ENCODE measurements around the gene COL18A1. TPM values are rescaled to one million over a fixed set of nuclear protein-coding genes. Genes with fewer than 3 reads are reported as not detected.

COL18A1 gene
- total RNA-seq = 100 to 1,000 TPM in 1 of 8 experiments, 1 to 10 TPM in 7; 1.6 to 341 (median 7.1) TPM

GRCh38 chr21:45404730-45405270 lies at the start of gene COL18A1:
TSS of gene COL18A1 (plus strand) at chr21:45405165. CDS start at chr21:45405231, 66 bp downstream.
- ATAC-seq (replicated peaks in 6 of 8) = peak; percentile 50 to 83 (median 64)
- H3K4me1 ChIP-seq (replicated peaks in 1 of 2) = peaks cover 30 to 46% of the 10 kb centered on the region in 2 donors
- peak within 1 kb of the TSS; percentile 45 to 64 (median 52) for H3K4me3 ChIP-seq
- in situ Hi-C loops (cut with MboI; ENCODE audit: low pct_unique_long_range_greater_than_20kb in 2 of 9, low sequenced_read_pairs in 9 of 9, unreplicated experiment in 9 of 9) = no loop called here
- no CpG with 5 or more reads among the region's 69 CpGs for WGBS, 10 experiments
- H3K27ac ChIP-seq = peak within 1 kb of the TSS in 1 of 2 donors; percentile 64

- Histone ChIP-seq H3K27ac (no peak overlapping the region), H3K4me1 (replicated peaks in 1 of 2) (peaks cover 44 to 48% of the 10 kb centered on the region in 2 donors), H3K4me3 (no peak overlapping the region)
- in situ Hi-C loops (cut with MboI; ENCODE audit: low pct_unique_long_range_greater_than_20kb in 2 of 9, low sequenced_read_pairs in 9 of 9, unreplicated experiment in 9 of 9) = no loop called here
- no peak for ATAC-seq (replicated peaks in 6 of 8)
- 54 to 100% (median 68%) methylated on average over 1 to 13 of the region's 14 CpGs; no CpG with 5 or more reads in 4 of the 10 experiments for WGBS, 10 experiments
Measured at GRCh38 chr21:45355573-45355972, 49.4 kb upstream of the COL18A1 start.

- H3K27ac ChIP-seq = no peak overlapping the region
- 67 to 100% (median 91%) methylated on average over 1 to 6 of the region's 10 CpGs; no CpG with 5 or more reads in 1 of the 10 experiments for WGBS, 10 experiments
- in situ Hi-C loops (cut with MboI; ENCODE audit: low pct_unique_long_range_greater_than_20kb in 2 of 9, low sequenced_read_pairs in 9 of 9, unreplicated experiment in 9 of 9) = no loop called here
- H3K4me1 ChIP-seq (replicated peaks in 1 of 2) = peaks cover 42 to 48% of the 10 kb centered on the region in 2 donors
- H3K4me3 ChIP-seq = no peak overlapping the region
- no peak for ATAC-seq (replicated peaks in 6 of 8)
Measured at GRCh38 chr21:45356251-45356650, 48.7 kb upstream of the COL18A1 start.

GRCh38 chr21:45356653-45357435 lies 48.1 kb upstream of the COL18A1 start:
- WGBS, 10 experiments = 20 to 88% (median 64%) methylated on average over 2 to 11 of the region's 20 CpGs
- Histone ChIP-seq H3K4me1 (replicated peaks in 1 of 2) (peaks cover 42 to 48% of the 10 kb centered on the region in 2 donors), H3K27ac (no peak overlapping the region), H3K4me3 (no peak overlapping the region)
- in situ Hi-C loops (cut with MboI; ENCODE audit: low pct_unique_long_range_greater_than_20kb in 2 of 9, low sequenced_read_pairs in 9 of 9, unreplicated experiment in 9 of 9) = no loop called here
- ATAC-seq (replicated peaks in 6 of 8) = no peak

- WGBS, 10 experiments = 22 to 100% (median 75%) methylated on average over 2 to 23 of the region's 41 CpGs; no CpG with 5 or more reads in 1 of the 10 experiments
- H3K4me1 ChIP-seq (replicated peaks in 1 of 2) = peaks cover 43 to 47% of the 10 kb centered on the region in 2 donors
- no peak overlapping the region for H3K4me3 ChIP-seq
- in situ Hi-C loops (cut with MboI; ENCODE audit: low pct_unique_long_range_greater_than_20kb in 2 of 9, low sequenced_read_pairs in 9 of 9, unreplicated experiment in 9 of 9) = no loop called here
- no peak overlapping the region for H3K27ac ChIP-seq
- peak in 1 of 8 experiments; percentile 73 for ATAC-seq (replicated peaks in 6 of 8)
Measured at GRCh38 chr21:45357436-45358260, 47.3 kb upstream of the COL18A1 start.

- Histone ChIP-seq H3K4me3 (no peak overlapping the region), H3K4me1 (replicated peaks in 1 of 2) (peaks cover 39 to 47% of the 10 kb centered on the region in 2 donors), H3K27ac (no peak overlapping the region)
- no peak for ATAC-seq (replicated peaks in 6 of 8)
- 60 to 100% (median 91%) methylated on average over 1 to 11 of the region's 15 CpGs; no CpG with 5 or more reads in 6 of the 10 experiments for WGBS, 10 experiments
- in situ Hi-C loops (cut with MboI; ENCODE audit: low pct_unique_long_range_greater_than_20kb in 2 of 9, low sequenced_read_pairs in 9 of 9, unreplicated experiment in 9 of 9) = no loop called here
Measured at GRCh38 chr21:45358261-45358670, 46.7 kb upstream of the COL18A1 start.

GRCh38 chr21:45358711-45359310 lies 46.2 kb upstream of the COL18A1 start:
- Histone ChIP-seq H3K4me3 (no peak overlapping the region), H3K4me1 (replicated peaks in 1 of 2) (peaks cover 40 to 49% of the 10 kb centered on the region in 2 donors), H3K27ac (no peak overlapping the region)
- ATAC-seq (replicated peaks in 6 of 8) = no peak
- 100% methylated on average over 1 of the region's 13 CpGs; no CpG with 5 or more reads in 9 of the 10 experiments for WGBS, 10 experiments
- in situ Hi-C loops (cut with MboI; ENCODE audit: low pct_unique_long_range_greater_than_20kb in 2 of 9, low sequenced_read_pairs in 9 of 9, unreplicated experiment in 9 of 9) = no loop called here

GRCh38 chr21:45359451-45360217 lies 45.3 kb upstream of the COL18A1 start:
- 40% methylated on average over 3 of the region's 26 CpGs; no CpG with 5 or more reads in 9 of the 10 experiments for WGBS, 10 experiments
- Histone ChIP-seq H3K4me1 (replicated peaks in 1 of 2) (peaks cover 48 to 57% of the 10 kb centered on the region in 2 donors), H3K4me3 (no peak overlapping the region), H3K27ac (no peak overlapping the region)
- ATAC-seq (replicated peaks in 6 of 8) = peak in 5 of 8 experiments; percentile 48 to 75 (median 71)
- in situ Hi-C loops (cut with MboI; ENCODE audit: low pct_unique_long_range_greater_than_20kb in 2 of 9, low sequenced_read_pairs in 9 of 9, unreplicated experiment in 9 of 9) = no loop called here

- 53 to 100% (median 75%) methylated on average over 1 to 9 of the region's 29 CpGs; no CpG with 5 or more reads in 2 of the 10 experiments for WGBS, 10 experiments
- ATAC-seq (replicated peaks in 6 of 8) = peak in 1 of 8 experiments; percentile 2
- H3K27ac ChIP-seq = no peak overlapping the region
- in situ Hi-C loops (cut with MboI; ENCODE audit: low pct_unique_long_range_greater_than_20kb in 2 of 9, low sequenced_read_pairs in 9 of 9, unreplicated experiment in 9 of 9) = no loop called here
- peaks cover 49 to 50% of the 10 kb centered on the region in 2 donors for H3K4me1 ChIP-seq (replicated peaks in 1 of 2)
- no peak overlapping the region for H3K4me3 ChIP-seq
Measured at GRCh38 chr21:45361033-45361997, 43.6 kb upstream of the COL18A1 start.

GRCh38 chr21:45362077-45362747 lies 42.8 kb upstream of the COL18A1 start:
- WGBS, 10 experiments = 70 to 100% (median 76%) methylated on average over 2 to 4 of the region's 15 CpGs; no CpG with 5 or more reads in 6 of the 10 experiments
- Histone ChIP-seq H3K27ac (no peak overlapping the region), H3K4me1 (replicated peaks in 1 of 2) (peaks cover 55% of the 10 kb centered on the region in 2 donors), H3K4me3 (no peak overlapping the region)
- in situ Hi-C loops (cut with MboI; ENCODE audit: low pct_unique_long_range_greater_than_20kb in 2 of 9, low sequenced_read_pairs in 9 of 9, unreplicated experiment in 9 of 9) = no loop called here
- no peak for ATAC-seq (replicated peaks in 6 of 8)

GRCh38 chr21:45362748-45363145 lies 42.2 kb upstream of the COL18A1 start:
- 100% methylated on average over 2 of the region's 14 CpGs; no CpG with 5 or more reads in 9 of the 10 experiments for WGBS, 10 experiments
- Histone ChIP-seq H3K4me3 (no peak overlapping the region), H3K27ac (no peak overlapping the region), H3K4me1 (replicated peaks in 1 of 2) (peaks cover 53 to 61% of the 10 kb centered on the region in 2 donors)
- in situ Hi-C loops (cut with MboI; ENCODE audit: low pct_unique_long_range_greater_than_20kb in 2 of 9, low sequenced_read_pairs in 9 of 9, unreplicated experiment in 9 of 9) = no loop called here
- no peak for ATAC-seq (replicated peaks in 6 of 8)
